Measurements from ENCODE around the gene PRKD2.

DNA sequence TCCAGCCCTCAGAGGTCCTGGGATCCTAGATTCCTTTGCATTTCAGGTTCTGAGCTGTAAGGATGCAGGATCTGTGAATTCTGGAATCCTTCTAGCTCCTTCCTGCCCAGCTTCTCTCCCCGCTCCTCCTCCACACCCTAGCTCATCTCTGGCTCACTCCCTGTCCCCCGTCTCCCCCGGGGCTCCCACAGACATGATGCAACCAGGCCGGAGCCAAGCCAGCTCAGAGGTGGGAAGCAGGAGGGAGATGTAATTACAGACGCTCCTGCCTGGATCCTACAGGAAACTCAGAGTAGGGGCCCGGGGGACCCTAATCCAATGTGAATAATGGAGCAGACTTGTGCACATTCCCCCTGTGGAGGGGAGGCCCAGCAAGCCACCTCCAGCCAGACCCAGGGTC lies 85.4 kb downstream of the PRKD2 start:
- no peak for TF ChIP-seq GATA3 (IDR thresholded peaks at IDR 0.05; ENCODE audit: low read depth, low read length)
- no peak for TF ChIP-seq GATA2 (IDR thresholded peaks at IDR 0.05; ENCODE audit: low read depth, low read length)
